GM23248 (cell line): ENCODE measurements around the gene BCL2A1.

Experiments used
- EZH2 ChIP-seq: fragments of 200-600 bp; sonication (generic); IDR thresholded peaks from 2 replicates; pipeline ENCODE4 v1.6.1; 2018; ENCODE audit warnings: antibody characterized with exemption, mild to moderate bottlenecking; ENCODE audit not compliant: insufficient read depth, poor library complexity, severe bottlenecking
- EZH2phosphoT487 ChIP-seq: fragments of 200-600 bp; sonication (generic); IDR thresholded peaks from 2 replicates; pipeline ENCODE4 v1.6.1; 2018; ENCODE audit warnings: antibody characterized with exemption, moderate library complexity, mild to moderate bottlenecking, low read depth; ENCODE audit not compliant: insufficient read depth

- TF ChIP-seq EZH2 = no peak
- no peak for TF ChIP-seq EZH2phosphoT487
These were observed 32.2 kb upstream of the BCL2A1 start for GRCh38 chr15:80003171-80003570.
